Vagina (tissue), 2 donors: ENCODE data around the gene WDR74.

Experiments
- POLR2AphosphoS5 ChIP-seq, 2 donors: sonication (generic); formaldehyde crosslinking; IDR thresholded peaks; one replicate each; pipeline ENCODE4 v1.9.0; 2017; ENCODE audit warnings: antibody characterized with exemption in 2 of 2, mild to moderate bottlenecking in 2 of 2, low read depth in 1 of 2; ENCODE audit not compliant: insufficient read depth in 1 of 2
- TF ChIP-seq, protein P1 (sequence below), 3 experiments: fragments of 450-650 bp in 2 of 3; fragments of 200-600 bp in 1 of 3; sonication (generic) in 1 of 3; IDR thresholded peaks; one replicate each; pipeline ENCODE4 v1.5.1; 2017 to 2019; ENCODE audit warnings: antibody characterized with exemption in 3 of 3, mild to moderate bottlenecking in 2 of 3, moderate library complexity in 2 of 3

DNA sequence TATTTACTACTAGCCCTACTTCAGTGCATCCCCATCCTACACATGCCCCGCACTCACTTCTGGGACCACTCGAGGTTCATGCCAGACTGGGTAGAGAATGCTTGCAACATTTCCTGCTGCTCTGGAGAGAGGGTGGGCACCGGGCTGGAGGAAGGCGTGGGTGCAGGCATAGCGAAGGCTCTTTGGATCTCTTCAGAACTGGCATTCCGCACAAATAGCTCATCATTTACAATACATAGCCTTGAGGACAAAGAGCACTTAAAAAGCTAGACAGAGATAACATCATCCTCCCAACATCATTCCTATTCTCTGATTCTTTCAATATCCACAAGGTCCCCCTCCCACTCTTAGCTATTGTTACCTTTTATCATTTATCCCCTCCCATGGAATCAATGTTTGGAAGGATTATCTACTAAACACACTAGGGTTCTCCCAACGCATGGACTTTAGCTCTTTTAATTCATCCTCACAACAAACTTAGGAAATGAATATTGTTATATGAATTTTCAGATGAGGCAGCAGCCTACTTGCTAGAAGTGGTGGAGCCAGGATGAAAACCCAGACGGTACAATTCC, 45.1 kb downstream of the WDR74 start:
- TF ChIP-seq, protein P1, sequence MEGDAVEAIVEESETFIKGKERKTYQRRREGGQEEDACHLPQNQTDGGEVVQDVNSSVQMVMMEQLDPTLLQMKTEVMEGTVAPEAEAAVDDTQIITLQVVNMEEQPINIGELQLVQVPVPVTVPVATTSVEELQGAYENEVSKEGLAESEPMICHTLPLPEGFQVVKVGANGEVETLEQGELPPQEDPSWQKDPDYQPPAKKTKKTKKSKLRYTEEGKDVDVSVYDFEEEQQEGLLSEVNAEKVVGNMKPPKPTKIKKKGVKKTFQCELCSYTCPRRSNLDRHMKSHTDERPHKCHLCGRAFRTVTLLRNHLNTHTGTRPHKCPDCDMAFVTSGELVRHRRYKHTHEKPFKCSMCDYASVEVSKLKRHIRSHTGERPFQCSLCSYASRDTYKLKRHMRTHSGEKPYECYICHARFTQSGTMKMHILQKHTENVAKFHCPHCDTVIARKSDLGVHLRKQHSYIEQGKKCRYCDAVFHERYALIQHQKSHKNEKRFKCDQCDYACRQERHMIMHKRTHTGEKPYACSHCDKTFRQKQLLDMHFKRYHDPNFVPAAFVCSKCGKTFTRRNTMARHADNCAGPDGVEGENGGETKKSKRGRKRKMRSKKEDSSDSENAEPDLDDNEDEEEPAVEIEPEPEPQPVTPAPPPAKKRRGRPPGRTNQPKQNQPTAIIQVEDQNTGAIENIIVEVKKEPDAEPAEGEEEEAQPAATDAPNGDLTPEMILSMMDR (IDR thresholded peaks at IDR 0.05), result no peak
- no peak for TF ChIP-seq POLR2AphosphoS5 (IDR thresholded peaks at IDR 0.05; ENCODE audit: insufficient read depth in 1 of 2, low read depth in 1 of 2)
